ENCODE data around the gene LSAMP.

DNA sequence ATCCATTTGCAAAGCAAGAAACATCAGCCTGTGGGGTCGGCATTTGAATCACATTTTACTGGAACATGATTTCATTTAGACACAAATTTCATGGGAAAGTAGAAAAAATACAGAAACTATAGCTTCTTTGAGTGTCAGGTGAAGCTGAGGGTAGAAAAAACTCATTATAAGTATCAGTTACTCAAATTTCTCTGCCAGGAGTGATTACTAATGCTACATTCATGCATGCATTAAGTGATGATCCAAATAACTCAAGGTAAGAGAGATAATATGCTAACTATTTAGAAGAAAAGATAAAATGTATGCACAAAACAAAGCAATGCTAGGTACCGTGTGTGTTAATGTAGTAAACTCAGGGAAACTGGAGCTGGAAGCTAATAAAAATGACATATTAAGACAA, 416.0 kb downstream of the LSAMP start:
- TF ChIP-seq, protein P1, sequence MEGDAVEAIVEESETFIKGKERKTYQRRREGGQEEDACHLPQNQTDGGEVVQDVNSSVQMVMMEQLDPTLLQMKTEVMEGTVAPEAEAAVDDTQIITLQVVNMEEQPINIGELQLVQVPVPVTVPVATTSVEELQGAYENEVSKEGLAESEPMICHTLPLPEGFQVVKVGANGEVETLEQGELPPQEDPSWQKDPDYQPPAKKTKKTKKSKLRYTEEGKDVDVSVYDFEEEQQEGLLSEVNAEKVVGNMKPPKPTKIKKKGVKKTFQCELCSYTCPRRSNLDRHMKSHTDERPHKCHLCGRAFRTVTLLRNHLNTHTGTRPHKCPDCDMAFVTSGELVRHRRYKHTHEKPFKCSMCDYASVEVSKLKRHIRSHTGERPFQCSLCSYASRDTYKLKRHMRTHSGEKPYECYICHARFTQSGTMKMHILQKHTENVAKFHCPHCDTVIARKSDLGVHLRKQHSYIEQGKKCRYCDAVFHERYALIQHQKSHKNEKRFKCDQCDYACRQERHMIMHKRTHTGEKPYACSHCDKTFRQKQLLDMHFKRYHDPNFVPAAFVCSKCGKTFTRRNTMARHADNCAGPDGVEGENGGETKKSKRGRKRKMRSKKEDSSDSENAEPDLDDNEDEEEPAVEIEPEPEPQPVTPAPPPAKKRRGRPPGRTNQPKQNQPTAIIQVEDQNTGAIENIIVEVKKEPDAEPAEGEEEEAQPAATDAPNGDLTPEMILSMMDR (IDR thresholded peaks at IDR 0.05; ENCODE audit: borderline replicate concordance, extremely low read depth, low read length, poor library complexity, severe bottlenecking), result no peak
- TF ChIP-seq EZH2 (IDR thresholded peaks at IDR 0.05; ENCODE audit: borderline replicate concordance, low read depth, low read length, severe bottlenecking), result no peak

Measured in DND-41 (cell line).